C4-2B (cell line): ENCODE data around the gene PPIA.

Source experiments
- H3K27ac ChIP-seq: fragments of 450-650 bp; 2 replicates; pipeline ENCODE4 v1.5.1; 2017
- ZFX ChIP-seq: fragments of 450-650 bp; IDR thresholded peaks from 2 replicates; pipeline ENCODE4 v1.6.1; 2017
- TF ChIP-seq, protein P1 (sequence below): fragments of 450-650 bp; conservative IDR thresholded peaks from 2 replicates; pipeline ENCODE4 v1.5.1; 2017; ENCODE audit warnings: mild to moderate bottlenecking

The PPIA gene

DNA sequence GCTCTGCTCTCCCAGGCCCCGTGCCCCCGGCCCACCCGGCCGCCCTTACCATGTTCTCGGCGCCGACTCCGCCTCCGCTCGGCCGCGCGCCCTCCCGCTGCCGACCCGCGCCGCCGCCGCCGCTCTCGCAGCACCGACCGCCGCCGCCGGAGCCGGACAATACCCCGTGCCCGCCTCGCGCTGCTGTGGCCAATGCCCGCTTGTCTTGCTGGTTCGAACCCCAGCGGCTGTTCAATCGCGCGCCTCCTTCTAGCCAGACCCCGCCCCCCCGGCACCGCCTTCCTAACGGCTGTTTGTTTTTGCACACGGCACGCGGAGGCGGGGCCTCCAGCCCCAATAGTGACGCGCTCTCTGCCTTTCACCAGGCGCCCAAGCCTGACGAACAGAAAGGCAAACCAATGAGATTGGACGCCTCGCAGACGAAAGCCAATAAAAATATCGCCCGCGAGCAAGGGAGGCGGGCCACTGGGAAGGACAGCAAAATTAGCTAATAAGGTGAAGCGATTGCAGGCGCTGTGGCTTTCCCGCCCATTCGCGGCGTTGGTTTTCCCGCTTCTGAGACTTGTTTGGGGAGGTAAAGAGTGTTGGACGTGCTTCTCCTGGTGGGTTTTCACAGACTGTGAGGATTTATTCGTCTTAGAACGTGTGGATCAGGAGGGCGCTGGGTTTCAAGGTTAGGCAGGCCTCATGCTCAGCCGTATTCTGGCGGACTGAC, 51.6 kb downstream of the PPIA start, which contains the start of gene H2AZ2:
H2AZ2 (minus strand) TSS at position 168 of the 715 bp plus-strand sequence; CDS start at position 52, 116 bp downstream.
- no peak for TF ChIP-seq ZFX
- TF ChIP-seq, protein P1, sequence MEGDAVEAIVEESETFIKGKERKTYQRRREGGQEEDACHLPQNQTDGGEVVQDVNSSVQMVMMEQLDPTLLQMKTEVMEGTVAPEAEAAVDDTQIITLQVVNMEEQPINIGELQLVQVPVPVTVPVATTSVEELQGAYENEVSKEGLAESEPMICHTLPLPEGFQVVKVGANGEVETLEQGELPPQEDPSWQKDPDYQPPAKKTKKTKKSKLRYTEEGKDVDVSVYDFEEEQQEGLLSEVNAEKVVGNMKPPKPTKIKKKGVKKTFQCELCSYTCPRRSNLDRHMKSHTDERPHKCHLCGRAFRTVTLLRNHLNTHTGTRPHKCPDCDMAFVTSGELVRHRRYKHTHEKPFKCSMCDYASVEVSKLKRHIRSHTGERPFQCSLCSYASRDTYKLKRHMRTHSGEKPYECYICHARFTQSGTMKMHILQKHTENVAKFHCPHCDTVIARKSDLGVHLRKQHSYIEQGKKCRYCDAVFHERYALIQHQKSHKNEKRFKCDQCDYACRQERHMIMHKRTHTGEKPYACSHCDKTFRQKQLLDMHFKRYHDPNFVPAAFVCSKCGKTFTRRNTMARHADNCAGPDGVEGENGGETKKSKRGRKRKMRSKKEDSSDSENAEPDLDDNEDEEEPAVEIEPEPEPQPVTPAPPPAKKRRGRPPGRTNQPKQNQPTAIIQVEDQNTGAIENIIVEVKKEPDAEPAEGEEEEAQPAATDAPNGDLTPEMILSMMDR = peak; percentile 59
- H3K27ac ChIP-seq = peak within 1 kb of the TSS; percentile 87

DNA sequence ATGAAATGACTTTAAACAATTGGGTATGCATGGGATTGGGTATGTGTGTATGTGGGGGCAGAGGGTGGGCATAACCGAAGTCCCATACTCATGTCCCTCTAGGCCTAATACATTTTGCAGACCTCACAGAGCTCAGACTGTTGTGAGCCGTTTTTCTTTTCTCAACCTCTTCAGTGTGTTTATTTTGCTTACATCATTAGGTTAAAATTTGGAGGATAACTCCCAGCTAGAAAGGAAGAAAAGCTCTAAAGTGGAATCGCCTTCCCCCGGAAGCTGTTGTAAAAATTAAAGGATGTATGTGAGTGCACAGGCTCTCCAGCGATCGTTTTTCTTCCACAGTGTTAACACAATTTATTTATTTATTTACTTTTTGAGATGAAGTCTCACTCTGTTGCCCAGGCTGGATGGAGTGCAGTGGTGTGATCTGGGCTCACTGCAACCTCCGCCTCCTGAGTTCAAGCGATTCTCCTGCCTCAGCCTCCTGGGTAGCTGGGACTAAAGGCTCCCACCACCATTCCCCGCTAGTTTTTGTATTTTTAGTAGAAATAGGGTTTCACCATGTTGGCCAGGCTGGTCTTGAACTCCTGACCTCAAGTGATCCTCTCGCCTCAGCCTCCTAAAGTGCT, 52.9 kb downstream of the PPIA start:
- TF ChIP-seq, protein P1 = no peak
- no peak for TF ChIP-seq ZFX
- H3K27ac ChIP-seq = peak overlapping the region; percentile 87

DNA sequence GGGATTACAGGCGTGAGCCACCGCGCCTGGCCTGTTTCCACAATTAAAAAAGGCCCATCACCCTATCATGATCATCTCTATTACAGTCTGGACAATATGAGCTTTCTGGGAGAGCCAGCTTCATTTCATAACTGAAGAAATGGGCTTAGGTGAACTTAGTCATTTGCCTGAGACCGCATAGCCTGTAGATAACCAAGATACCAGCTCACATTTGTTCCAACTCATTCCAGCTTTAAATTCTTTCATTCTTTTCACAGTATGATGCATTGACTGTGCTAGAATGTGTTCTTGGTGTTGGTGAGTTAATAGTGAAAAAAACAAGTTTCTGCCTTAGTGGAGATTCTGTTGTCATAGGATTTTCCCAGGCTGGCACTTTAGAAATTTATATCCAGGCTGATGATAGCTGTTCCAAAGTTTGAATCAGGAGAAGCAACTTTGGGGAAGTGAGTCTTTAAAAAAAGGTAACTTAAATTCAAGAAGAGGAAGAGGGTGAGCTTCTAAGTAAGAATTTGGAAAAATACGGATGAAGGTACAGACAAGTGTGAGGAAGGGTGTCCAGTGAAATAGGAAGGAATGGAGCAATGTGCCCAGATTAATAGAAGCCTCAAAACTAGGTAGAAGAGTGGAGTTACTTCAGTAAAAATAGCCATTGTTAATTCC, 53.5 kb downstream of the PPIA start:
- no peak overlapping the region for H3K27ac ChIP-seq
- no peak for TF ChIP-seq ZFX
- TF ChIP-seq, protein P1 = no peak

DNA sequence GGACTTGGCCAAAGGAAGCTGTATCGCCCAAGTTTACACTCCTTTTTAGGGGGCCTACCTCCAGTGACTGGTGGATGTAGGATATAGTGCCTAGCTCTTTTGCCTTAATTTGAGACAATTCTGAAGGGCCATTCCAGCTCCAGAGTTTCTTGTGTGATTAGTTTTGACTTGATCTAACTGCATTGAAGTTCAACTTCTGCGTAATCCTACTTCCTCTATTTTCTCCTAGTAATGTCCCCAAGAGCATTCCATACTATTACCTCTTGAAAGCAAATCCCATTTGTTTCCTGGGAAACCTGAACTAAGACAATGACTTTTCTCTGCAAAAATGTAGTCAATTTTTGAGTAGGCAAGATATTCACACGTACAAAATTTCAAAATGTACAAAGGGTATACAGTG, 56.1 kb downstream of the PPIA start:
- TF ChIP-seq ZFX = no peak
- TF ChIP-seq, protein P1 = no peak
- no peak overlapping the region for H3K27ac ChIP-seq
